HepG2 (cell line): Measurements from ENCODE around the gene ANKEF1. TPM values are rescaled to one million over a fixed set of nuclear protein-coding genes. Genes with fewer than 3 reads are reported as not detected.

Experiments used
- ATAC-seq: fragments of 200-7000 bp; cut with Tn5 transposase; 3 replicates; pipeline ENCODE4 v1.9.1; 2020; ENCODE audit warnings: mild to moderate bottlenecking, moderate library complexity
- BruUV-seq: library from RNA; stranded (reverse); fragments of 400-500 nt; replicated peaks from 2 replicates; lab custom pipeline; 2021; lab: Mats Ljungman, UMichigan
- CTCF ChIA-PET: fragments of 300-600 bp; formaldehyde crosslinking; extraction: SDS; loops from one replicate; lab custom pipeline; 2021; ENCODE audit warnings: low total read pairs, inconsistent platforms, low intra/inter-chr PET ratio; lab: Yijun Ruan, JAX
- POLR2A ChIA-PET: fragments of 350-600 bp; sonication (Branson Sonifier 250); formaldehyde crosslinking; loops from one replicate; lab custom pipeline; 2020; ENCODE audit warnings: antibody characterized with exemption, inconsistent platforms; lab: Yijun Ruan, JAX
- DNase-seq: peaks from one replicate; pipeline ENCODE4 v3.0.0-alpha.2; 2015; ENCODE audit warnings: low spot score
- FAIRE-seq: peaks from 3 replicates; lab custom pipeline; 2011; peaks lifted over from hg19 to GRCh38; lab: Jason Lieb, UNC
- H2AFZ ChIP-seq: one replicate; pipeline ENCODE4 v1.6.1; 2011; ENCODE audit warnings: low read length, inconsistent platforms
- H3K27ac ChIP-seq: fragments of 300-600 bp; 3 replicates; pipeline ENCODE4 v1.8.0; 2011; ENCODE audit warnings: mixed run types, mild to moderate bottlenecking, mixed read lengths, low read length, inconsistent platforms; ENCODE audit not compliant: insufficient read depth; ENCODE audit errors: extremely low read length
- H3K27me3 ChIP-seq, 2 experiments: fragments of 200-600 bp in 1 of 2; 2 replicates in 1 of 2; 3 replicates in 1 of 2; pipeline versions ENCODE4 v1.6.0 to v1.8.0; 2011; ENCODE audit warnings: low read length in 2 of 2, mild to moderate bottlenecking in 2 of 2, moderate library complexity in 2 of 2, inconsistent platforms in 1 of 2; ENCODE audit not compliant: insufficient read depth in 2 of 2, control insufficient read depth in 1 of 2
- H3K36me3 ChIP-seq, 2 experiments: fragments of 200-600 bp in 1 of 2; replicated peaks in 1 of 2; 2 replicates in 1 of 2; 3 replicates in 1 of 2; pipeline versions ENCODE4 v1.5.1 to v1.8.0; 2011; ENCODE audit warnings: low read length in 2 of 2, inconsistent platforms in 1 of 2; ENCODE audit not compliant: insufficient read depth in 2 of 2, control insufficient read depth in 1 of 2
- H3K4me1 ChIP-seq: 2 replicates; pipeline ENCODE4 v1.5.1; 2012; ENCODE audit warnings: low read length, inconsistent platforms; ENCODE audit not compliant: insufficient read depth
- H3K4me2 ChIP-seq: 2 replicates; pipeline ENCODE4 v1.6.0; 2011; ENCODE audit warnings: low read depth, low read length, inconsistent platforms
- H3K4me3 ChIP-seq, 3 experiments: fragments of 200-600 bp in 1 of 3; sonication (generic), shearing (Covaris generic) in 1 of 3; replicated peaks in 1 of 3; 2 replicates each; pipeline ENCODE4 v1.5.1; 2011 to 2016; ENCODE audit warnings: low read length in 3 of 3, inconsistent platforms in 2 of 3, low read depth in 2 of 3, mild to moderate bottlenecking in 2 of 3, control low read depth in 1 of 3, mixed read lengths in 1 of 3; ENCODE audit not compliant: insufficient read depth in 1 of 3
- H3K79me2 ChIP-seq: one replicate; pipeline ENCODE4 v1.6.1; 2011; ENCODE audit warnings: low read length, inconsistent platforms; ENCODE audit not compliant: insufficient read depth
- H3K9ac ChIP-seq: 2 replicates; pipeline ENCODE4 v1.6.0; 2011; ENCODE audit warnings: mild to moderate bottlenecking, low read depth, low read length, inconsistent platforms; ENCODE audit not compliant: insufficient read depth
- H3K9me3 ChIP-seq: 2 replicates; pipeline ENCODE4 v1.5.1; 2012; ENCODE audit warnings: mild to moderate bottlenecking, low read length
- H4K20me1 ChIP-seq: 2 replicates; pipeline ENCODE4 v1.6.0; 2011; ENCODE audit warnings: inconsistent platforms, mild to moderate bottlenecking, low read length, moderate library complexity; ENCODE audit not compliant: insufficient read depth
- MAFF ChIP-seq: IDR thresholded peaks from 2 replicates; pipeline ENCODE4 v1.6.1; 2011; ENCODE audit warnings: low read depth, low read length, improper control_type of control experiment
- MAFK ChIP-seq, 2 experiments: IDR thresholded peaks in 1 of 2; conservative IDR thresholded peaks in 1 of 2; 2 replicates each; pipeline ENCODE4 v1.6.1; 2011; ENCODE audit warnings: improper control_type of control experiment in 2 of 2, low read length in 2 of 2
- NAIF1 ChIP-seq: sonication (generic); formaldehyde crosslinking; IDR thresholded peaks from 2 replicates; pipeline ENCODE4 v1.5.0; 2020; ENCODE audit warnings: mild to moderate bottlenecking, missing genetic modification reagents, borderline replicate concordance
- ZBTB14 ChIP-seq: sonication (generic); formaldehyde crosslinking; IDR thresholded peaks from 2 replicates; pipeline ENCODE4 v1.4.0; 2020; ENCODE audit warnings: missing genetic modification reagents
- in situ Hi-C: cut with HindIII; loops from 2 replicates; pipeline ENCODE4 v1.10.0; 2017; ENCODE audit warnings: low pct_unique_long_range_greater_than_20kb; ENCODE audit not compliant: extremely low pct_ligation_motif_present
- intact Hi-C: fragments of 100-400 bp; cut with micrococcal nuclease; formaldehyde crosslinking; loops from one replicate; pipeline ENCODE4 v1.10.0; 2022; ENCODE audit not compliant: unreplicated experiment
- polyA plus RNA-seq, 8 experiments: library from polyadenylated mRNA; depleted of rRNA in 3 of 8; stranded (reverse) in 7 of 8; unstranded in 1 of 8; fragments of >200 nt; fragmentation: Illumina TruSeq in 4 of 8; extraction: Trizol in 4 of 8; gene quantifications; 2 replicates each; pipeline versions ENCODE4 v1.2.1 to v1.2.3, GENCODE V29; 2011 to 2016; ENCODE audit warnings: low read depth in 4 of 8, missing spikeins in 1 of 8, mixed read lengths in 1 of 8; ENCODE audit not compliant: insufficient read depth in 1 of 8
- total RNA-seq, 5 experiments: library from RNA; depleted of rRNA; stranded (reverse); fragments of >200 nt; fragmentation: Illumina TruSeq; extraction: Trizol; gene quantifications; 2 replicates each; pipeline ENCODE4 v1.2.3, GENCODE V29; 2016; ENCODE audit warnings: low read depth in 1 of 5

ANKEF1 gene
- total and polyA plus RNA-seq, 2 of the 13 experiments (the other 11 are each of a cell fraction or from before 2014, with no cell fraction given), result 3.1 to 8.6 TPM

GRCh38 chr20:10079964-10080363, 45.2 kb downstream of the ANKEF1 start (continued):
- no peak for TF ChIP-seq ZBTB14 (CRISPR knock-in tag)

- no peak overlapping the region for H3K4me2 ChIP-seq
- peaks cover 0 to 3% of the 10 kb centered on the region in 2 experiments; a peak in 1 of 5 replicates for H3K27me3 ChIP-seq
- H3K9me3 ChIP-seq, result no peaks in the 10 kb centered on the region
- BruUV-seq, result no TSS peak
- no peak overlapping the region for H2AFZ ChIP-seq
- FAIRE-seq, result no peak
- H3K79me2 ChIP-seq, result no peaks in the 10 kb centered on the region
- no peak for ATAC-seq
- TF ChIP-seq NAIF1, result no peak
- TF ChIP-seq MAFF, result peak; percentile 54
- peak; percentile 9 to 75; a peak in 2 of 4 replicates for TF ChIP-seq MAFK (conservative IDR thresholded peaks at IDR 0.05 in 1 of 2, IDR thresholded peaks at IDR 0.05 in 1 of 2; ENCODE audit: low read length in 2 of 2)
- H3K36me3 ChIP-seq, result no peaks in the 10 kb centered on the region
- intact Hi-C loops, result no loop called here
- no peak overlapping the region for H3K9ac ChIP-seq
- peaks cover 14% of the 10 kb centered on the region for H3K4me1 ChIP-seq
- ChIA-PET POLR2A (no interaction called here), CTCF (no interaction called here)
- in situ Hi-C loops, result loop anchor here (25.0 kb wide), 2 partner anchors 668 to 1457 kb away; no protein-coding TSS in a partner anchor
- H4K20me1 ChIP-seq, result no peaks in the 10 kb centered on the region
- H3K27ac ChIP-seq, result no peak overlapping the region
- no peak for DNase-seq
- no peak overlapping the region for H3K4me3 ChIP-seq
These were observed 45.8 kb downstream of the ANKEF1 start for GRCh38 chr20:10080574-10080973.
